Stimulated activated CD4-positive, alpha-beta T cell treated with anti-CD3 and anti-CD28 coated beads, TNF-alpha, amount 100 ng/mL, for 4 hours (primary cell): ENCODE measurements around the gene HOXD9.

Source experiments
- DNase-seq, 3 experiments: peaks; one replicate each; pipeline ENCODE4 v3.0.0-alpha.2; 2020; ENCODE audit warnings: low read depth in 3 of 3

The HOXD9 gene

DNA sequence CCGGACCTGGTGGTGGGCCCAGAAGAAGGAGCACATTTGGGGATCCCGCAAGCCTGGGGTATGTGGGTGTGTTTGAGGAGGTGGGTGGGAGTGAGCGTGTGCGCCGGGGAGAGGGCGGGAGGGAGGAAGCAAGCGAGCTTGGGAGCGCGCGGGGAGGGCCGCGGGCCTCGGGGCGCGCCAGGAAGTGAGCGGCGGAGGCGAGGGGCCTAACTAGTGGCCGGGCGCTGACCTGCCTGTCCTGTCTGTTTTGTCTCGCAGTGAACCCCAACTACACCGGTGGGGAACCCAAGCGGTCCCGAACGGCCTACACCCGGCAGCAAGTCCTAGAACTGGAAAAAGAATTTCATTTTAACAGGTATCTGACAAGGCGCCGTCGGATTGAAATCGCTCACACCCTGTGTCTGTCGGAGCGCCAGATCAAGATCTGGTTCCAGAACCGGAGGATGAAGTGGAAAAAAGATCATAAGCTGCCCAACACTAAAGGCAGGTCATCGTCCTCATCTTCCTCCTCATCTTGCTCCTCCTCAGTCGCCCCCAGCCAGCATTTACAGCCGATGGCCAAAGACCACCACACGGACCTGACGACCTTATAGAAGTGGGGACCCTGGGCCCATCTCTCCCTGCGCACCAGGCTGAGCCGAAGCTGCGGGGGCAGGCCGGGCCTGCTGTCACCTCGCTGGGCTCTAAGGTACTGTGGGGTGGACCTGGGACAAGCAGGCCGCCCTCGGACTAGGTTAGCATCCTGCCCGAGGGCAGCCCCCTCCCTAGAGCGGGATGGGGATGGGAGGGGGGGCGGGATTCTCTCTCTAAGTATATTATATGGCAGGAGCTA, 30.0 kb downstream of the HOXD9 start:
- DNase-seq = no peak

DNA sequence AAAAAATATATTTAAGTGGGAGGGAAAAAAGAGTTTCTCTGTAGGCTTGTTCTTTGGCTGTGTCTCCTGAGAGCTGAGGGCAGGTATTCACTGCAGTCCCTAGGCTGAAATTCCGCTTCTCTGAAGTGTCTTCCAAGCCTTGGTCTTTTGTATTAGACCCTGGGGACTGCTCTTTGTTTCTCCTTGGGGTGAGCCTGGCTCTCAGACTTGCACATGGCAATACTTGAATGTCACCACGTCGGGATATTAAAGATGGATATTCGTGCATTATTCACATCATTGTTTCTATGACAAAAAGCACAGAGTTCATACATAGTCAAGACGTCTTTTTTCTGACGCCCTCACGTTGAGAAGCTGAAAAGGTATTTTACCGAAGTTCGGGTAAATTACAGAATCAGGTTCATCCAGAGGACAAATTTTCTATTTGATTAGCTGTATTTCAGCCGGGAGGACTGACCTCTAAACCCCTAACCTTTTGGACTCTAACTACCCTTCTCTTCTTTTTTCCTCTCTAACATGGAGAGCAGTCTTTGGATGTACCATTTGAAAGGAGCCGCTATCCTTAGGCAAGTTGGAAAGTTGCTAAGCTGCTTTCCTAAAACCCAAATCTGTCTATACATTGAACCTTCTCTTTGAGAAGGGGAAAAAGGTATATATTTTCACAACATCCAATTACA, 32.2 kb downstream of the HOXD9 start:
- no peak for DNase-seq

GRCh38 chr2:176155356-176156044, 33.0 kb downstream of the HOXD9 start:
- DNase-seq = no peak

DNA sequence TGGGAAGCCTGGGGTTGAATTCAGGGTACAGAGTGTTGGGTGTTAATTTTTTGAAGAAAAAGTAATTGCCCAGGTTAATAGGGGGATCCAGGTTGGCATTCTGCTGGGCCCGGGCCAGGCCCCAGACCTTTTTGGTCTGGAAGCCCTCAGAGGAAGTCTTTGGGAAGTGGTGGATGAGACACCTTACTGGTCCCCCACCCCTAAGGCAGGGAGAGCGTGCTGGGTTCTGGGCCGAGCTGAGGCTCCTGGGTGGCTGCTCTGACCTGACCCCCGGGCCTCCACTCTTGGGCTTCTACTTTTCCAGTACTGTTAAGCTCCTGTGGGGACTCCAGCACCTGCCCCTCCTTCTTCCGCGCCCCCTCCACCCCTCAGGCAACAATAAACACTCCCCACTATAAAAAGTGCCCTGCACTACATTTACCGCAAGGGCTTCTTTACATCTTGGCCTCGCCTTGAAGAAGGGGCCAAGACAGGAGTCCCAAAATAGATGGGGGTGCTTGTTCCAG, 33.8 kb downstream of the HOXD9 start:
- no peak for DNase-seq

- DNase-seq = no peak
Measured at GRCh38 chr2:176156807-176157498, 34.4 kb downstream of the HOXD9 start, which contains the start of gene HOXD3. Gene HOXD3 (plus strand): TSS chr2:176157307. CDS start chr2:176169115, 11,808 bp downstream.

DNA sequence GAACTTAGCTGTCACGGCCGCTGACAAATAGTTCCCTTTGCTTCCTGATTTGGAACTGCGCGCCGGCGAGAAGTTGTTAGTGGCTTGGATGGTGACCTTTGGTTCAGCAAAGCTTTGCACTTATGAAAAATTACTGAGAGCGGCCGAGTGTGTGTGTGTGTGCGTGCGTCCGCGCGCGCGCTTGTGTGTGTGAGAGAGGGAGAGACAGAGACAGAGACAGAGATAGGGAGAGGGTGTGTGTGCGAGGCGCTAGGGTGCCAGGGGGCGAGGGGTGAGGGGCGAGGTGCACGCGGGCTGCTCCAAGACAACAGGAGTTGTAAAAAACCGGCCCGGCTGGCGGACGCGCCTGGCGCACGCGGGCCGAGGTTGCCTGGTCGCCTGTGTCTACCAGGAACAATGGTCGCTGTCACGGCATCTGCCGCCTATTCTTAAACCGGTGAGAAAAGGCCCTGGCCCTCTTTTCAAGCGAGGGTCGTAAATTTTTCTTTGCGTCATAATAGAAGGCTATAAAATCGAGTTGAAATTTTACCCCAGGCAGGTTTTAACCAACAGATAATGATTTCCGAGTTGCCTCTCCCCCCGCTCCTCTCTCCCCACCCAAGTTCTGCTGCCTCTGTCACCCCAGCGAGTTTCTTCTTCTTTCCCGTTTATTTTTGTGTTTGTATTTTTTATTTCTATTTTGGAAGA, 35.1 kb downstream of the HOXD9 start:
- no peak for DNase-seq

DNA sequence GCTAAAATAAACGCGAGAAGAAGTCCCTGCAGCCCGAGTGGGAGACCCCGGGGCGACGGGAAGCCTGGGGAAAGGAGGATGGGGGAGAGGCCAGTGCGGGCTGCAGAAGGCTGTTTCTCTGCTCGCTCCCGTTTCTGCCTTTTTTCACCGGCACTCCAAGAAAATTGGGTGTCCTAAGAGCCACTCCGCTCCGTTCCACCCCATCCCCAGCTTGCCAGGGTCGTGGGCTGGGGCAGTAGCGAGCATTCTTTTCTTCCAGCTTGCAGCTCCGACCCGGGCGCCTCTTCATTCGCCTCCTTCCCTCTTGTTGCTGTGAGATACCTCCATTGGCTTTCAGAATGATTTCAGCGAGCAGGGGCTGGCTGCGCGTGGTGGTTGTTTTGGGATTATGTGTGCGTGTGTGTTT, 35.7 kb downstream of the HOXD9 start:
- no peak for DNase-seq

- no peak for DNase-seq
Measured at GRCh38 chr2:176158855-176159662, 36.5 kb downstream of the HOXD9 start.

- no peak for DNase-seq
Measured at GRCh38 chr2:176159663-176160250, 37.2 kb downstream of the HOXD9 start.

DNA sequence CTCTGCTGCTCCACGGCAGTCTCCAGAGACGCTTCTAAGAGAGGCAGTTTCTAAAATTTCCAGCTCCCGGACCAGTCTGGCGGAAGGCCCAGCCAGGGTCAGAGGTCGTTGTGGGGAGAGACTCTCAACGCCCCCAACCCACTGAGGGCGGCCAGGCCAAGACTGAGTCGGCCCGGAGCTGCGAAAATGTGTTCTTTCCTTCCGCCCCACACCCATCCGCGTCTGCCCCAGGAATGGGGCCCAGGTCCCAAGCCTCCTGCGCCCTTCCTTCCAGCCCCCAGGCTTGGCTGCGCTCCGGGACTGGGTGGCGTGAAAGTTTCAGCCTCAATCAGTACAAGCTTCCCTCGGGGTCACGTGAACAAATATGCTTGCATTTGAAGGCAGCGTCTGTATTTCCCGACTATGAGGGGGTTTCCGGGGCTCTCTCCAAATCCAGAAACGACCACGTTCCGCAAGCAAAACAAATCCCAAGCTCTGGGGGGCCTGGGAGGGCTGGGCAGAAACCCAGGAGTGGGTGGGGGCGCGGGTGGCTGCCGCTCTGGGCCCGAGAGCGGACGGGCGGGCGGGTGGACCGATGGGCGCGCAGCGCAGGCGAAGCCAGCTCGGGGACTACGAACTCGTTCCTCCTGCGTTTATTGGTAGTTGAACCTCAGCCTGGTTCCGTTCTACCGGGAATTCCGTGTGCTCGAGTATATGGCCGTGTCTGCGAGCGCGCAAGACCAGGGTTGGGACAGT, 37.9 kb downstream of the HOXD9 start:
- no peak for DNase-seq

GRCh38 chr2:176160986-176161824, 38.7 kb downstream of the HOXD9 start:
- no peak for DNase-seq

- DNase-seq = no peak
Measured at GRCh38 chr2:176161825-176162626, 39.5 kb downstream of the HOXD9 start.

- no peak for DNase-seq
Measured at GRCh38 chr2:176162911-176163671, 40.6 kb downstream of the HOXD9 start.

DNA sequence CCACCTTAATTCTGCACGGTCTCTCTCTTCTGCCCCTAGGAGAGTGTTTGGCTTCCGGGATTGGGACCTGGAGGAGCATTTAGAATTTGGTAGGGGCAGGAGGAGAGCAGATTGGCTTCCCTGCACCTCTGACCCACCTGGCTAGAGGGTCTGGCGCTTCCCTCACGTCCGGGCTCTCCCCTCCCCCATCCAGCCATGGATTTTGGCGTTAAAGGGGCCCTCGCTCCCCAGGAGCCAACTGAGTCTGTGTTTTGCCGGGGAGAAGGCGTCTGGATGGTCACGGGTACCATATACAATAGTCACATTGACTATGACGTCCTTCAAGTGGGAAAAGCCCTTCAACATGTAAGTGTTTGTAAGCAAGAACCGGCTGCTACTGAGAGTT, 41.1 kb downstream of the HOXD9 start:
- DNase-seq = no peak

DNA sequence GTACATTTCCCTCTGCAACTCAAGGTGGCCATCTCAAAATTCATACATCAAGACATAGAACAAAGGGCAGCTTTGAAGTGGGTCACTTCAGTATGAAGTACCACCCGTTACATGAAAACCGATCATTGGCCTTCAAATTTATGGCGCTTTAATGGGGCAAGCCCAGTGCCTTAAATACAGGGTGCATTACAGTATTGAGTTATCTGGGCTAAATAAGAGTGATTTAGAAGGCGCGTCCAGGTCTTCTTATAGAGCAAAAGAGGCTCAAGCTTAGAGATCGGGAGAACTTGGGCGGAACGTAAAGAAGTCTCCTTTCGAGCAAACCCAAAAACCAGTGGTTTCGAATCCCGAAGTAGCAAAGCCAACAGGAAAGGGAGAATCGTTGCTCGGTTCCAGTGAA, 41.7 kb downstream of the HOXD9 start:
- no peak for DNase-seq

- no peak for DNase-seq
Measured at GRCh38 chr2:176164611-176165369, 42.3 kb downstream of the HOXD9 start.
